HG03442 (cell line): ENCODE measurements around the gene ADARB2.
"Not testable (repeated sequence)": the region's sequence is repeated elsewhere in the genome, so short reads cannot be mapped to it uniquely, and the experiment has no call there.

Experiments
- ATAC-seq: cut with Tn5 transposase; IDR thresholded peaks from one replicate; pipeline ENCODE4 v1.9.1; 2021; ENCODE audit warnings: mild to moderate bottlenecking, moderate library complexity; ENCODE audit not compliant: unreplicated experiment

The ADARB2 gene

GRCh38 chr10:1617376-1618317 is 119.7 kb downstream of the ADARB2 start:
- not testable (repeated sequence) for ATAC-seq

GRCh38 chr10:1616701-1617100 is 120.6 kb downstream of the ADARB2 start:
- ATAC-seq, result not testable (repeated sequence)

GRCh38 chr10:1615186-1615954 is 122.0 kb downstream of the ADARB2 start:
- no peak for ATAC-seq

GRCh38 chr10:1613511-1613910 is 123.8 kb downstream of the ADARB2 start:
- no peak for ATAC-seq

GRCh38 chr10:1612908-1613307 is 124.4 kb downstream of the ADARB2 start:
- no peak for ATAC-seq

GRCh38 chr10:1611936-1612550 is 125.3 kb downstream of the ADARB2 start:
- no peak for ATAC-seq

- no peak for ATAC-seq
Measured at GRCh38 chr10:1610986-1611770, 126.1 kb downstream of the ADARB2 start.

- no peak for ATAC-seq
Measured at GRCh38 chr10:1609648-1609970, 127.7 kb downstream of the ADARB2 start.

GRCh38 chr10:1608851-1609647 is 128.3 kb downstream of the ADARB2 start:
- ATAC-seq, result no peak

GRCh38 chr10:1608408-1608807 is 128.9 kb downstream of the ADARB2 start:
- ATAC-seq, result no peak

- no peak for ATAC-seq
Measured at GRCh38 chr10:1607466-1607865, 129.9 kb downstream of the ADARB2 start.

GRCh38 chr10:1605999-1606940 is 131.1 kb downstream of the ADARB2 start:
- ATAC-seq, result no peak

- ATAC-seq, result no peak
Measured at GRCh38 chr10:1605121-1605520, 132.2 kb downstream of the ADARB2 start.

GRCh38 chr10:1604246-1604645 is 133.1 kb downstream of the ADARB2 start:
- no peak for ATAC-seq

- no peak for ATAC-seq
Measured at GRCh38 chr10:1603181-1603580, 134.1 kb downstream of the ADARB2 start.

GRCh38 chr10:1602037-1602484 is 135.3 kb downstream of the ADARB2 start:
- no peak for ATAC-seq

- ATAC-seq, result no peak
Measured at GRCh38 chr10:1601406-1601805, 135.9 kb downstream of the ADARB2 start.

GRCh38 chr10:1600861-1601260 is 136.5 kb downstream of the ADARB2 start:
- ATAC-seq, result peak; percentile 47
